Measurements from ENCODE around the gene PWWP2B. TPM values are rescaled to one million over a fixed set of nuclear protein-coding genes. Genes with fewer than 3 reads are reported as not detected.

PWWP2B gene
- total and polyA plus RNA-seq, 10 of the 15 experiments (the other 5 are each of a cell fraction or from before 2014, with no cell fraction given), result 0.04 to 0.87 (median 0.35) TPM; not detected in 4

- BruUV-seq (replicated peaks), result no TSS peak
- no peak for FAIRE-seq
- in situ Hi-C loops (cut with MboI), result no loop called here
- ChIA-PET RAD21 (ENCODE audit: unreplicated experiment) (no interaction called here), CTCF (no interaction called here), SMC1A (ENCODE audit: uncharacterized antibody, unreplicated experiment) (no interaction called here), POLR2A (no interaction called here)
- Histone ChIP-seq H3K27me3 (replicated peaks in 1 of 2; ENCODE audit: control insufficient read depth in 2 of 2, insufficient read depth in 2 of 2, low read length in 1 of 2) (no peaks in the 10 kb centered on the region), H3K9me3 (replicated peaks; ENCODE audit: control insufficient read depth, insufficient read depth, low read length) (no peaks in the 10 kb centered on the region), H4K20me1 (ENCODE audit: control insufficient read depth, insufficient read depth) (no peaks in the 10 kb centered on the region), H3K4me3 (no peak overlapping the region), H3K27ac (ENCODE audit: control insufficient read depth, insufficient read depth) (no peak overlapping the region), H3K4me2 (ENCODE audit: control insufficient read depth, insufficient read depth) (no peak overlapping the region), H3K9ac (ENCODE audit: control insufficient read depth, insufficient read depth, low read length) (no peak overlapping the region), H2AFZ (ENCODE audit: control insufficient read depth, low read depth, low read length) (no peak overlapping the region), H3K79me2 (ENCODE audit: control insufficient read depth, insufficient read depth, low read length) (no peaks in the 10 kb centered on the region), H3K4me1 (ENCODE audit: control insufficient read depth, insufficient read depth, low read length) (no peaks in the 10 kb centered on the region), H3K36me3 (ENCODE audit: control insufficient read depth in 2 of 2, insufficient read depth in 2 of 2, low read length in 1 of 2) (no peaks in the 10 kb centered on the region)
- TF ChIP-seq PML (IDR thresholded peaks at IDR 0.05; ENCODE audit: low read length) (no peak), KAT2A (conservative IDR thresholded peaks at IDR 0.05; ENCODE audit: control insufficient read depth, low read depth, low read length) (no peak), MAX (IDR thresholded peaks at IDR 0.05; ENCODE audit: low read depth, low read length) (no peak)
- no peak for DNase-seq (ENCODE audit: low read depth, low spot score)
- intact Hi-C loops (cut with micrococcal nuclease; ENCODE audit: unreplicated experiment), result no loop called here
- no peak for ATAC-seq
- 55% methylated on average over 25 of the region's 25 CpGs for WGBS (ENCODE audit: insufficient coverage, insufficient replicate concordance, low lambda C conversion rate, missing lambda C conversion rate)
Observed at GRCh38 chr10:132440791-132441565, 44.0 kb downstream of the PWWP2B start.

- Histone ChIP-seq H3K4me3 (no peak overlapping the region), H3K4me1 (ENCODE audit: control insufficient read depth, insufficient read depth, low read length) (peaks cover 5% of the 10 kb centered on the region), H3K9ac (ENCODE audit: control insufficient read depth, insufficient read depth, low read length) (no peak overlapping the region), H3K27me3 (replicated peaks in 1 of 2; ENCODE audit: control insufficient read depth in 2 of 2, insufficient read depth in 2 of 2, low read length in 1 of 2) (no peaks in the 10 kb centered on the region), H2AFZ (ENCODE audit: control insufficient read depth, low read depth, low read length) (no peak overlapping the region), H3K36me3 (ENCODE audit: control insufficient read depth in 2 of 2, insufficient read depth in 2 of 2, low read length in 1 of 2) (no peaks in the 10 kb centered on the region), H4K20me1 (ENCODE audit: control insufficient read depth, insufficient read depth) (no peaks in the 10 kb centered on the region), H3K4me2 (ENCODE audit: control insufficient read depth, insufficient read depth) (no peak overlapping the region), H3K79me2 (ENCODE audit: control insufficient read depth, insufficient read depth, low read length) (no peaks in the 10 kb centered on the region), H3K27ac (ENCODE audit: control insufficient read depth, insufficient read depth) (no peak overlapping the region), H3K9me3 (replicated peaks; ENCODE audit: control insufficient read depth, insufficient read depth, low read length) (no peaks in the 10 kb centered on the region)
- no peak for FAIRE-seq
- intact Hi-C loops (cut with micrococcal nuclease; ENCODE audit: unreplicated experiment), result no loop called here
- SMC1A ChIA-PET (ENCODE audit: uncharacterized antibody, unreplicated experiment), result no interaction called here
- 70% methylated on average over 19 of the region's 22 CpGs for WGBS (ENCODE audit: insufficient coverage, insufficient replicate concordance, low lambda C conversion rate, missing lambda C conversion rate)
- no peak for DNase-seq (ENCODE audit: low read depth, low spot score)
- CTCF ChIA-PET, result no interaction called here
- no peak for ATAC-seq
- POLR2A ChIA-PET, result no interaction called here
- BruUV-seq (replicated peaks), result no TSS peak
- in situ Hi-C loops (cut with MboI), result no loop called here
- TF ChIP-seq BCL3 (IDR thresholded peaks at IDR 0.05; ENCODE audit: borderline replicate concordance, insufficient read depth, low read depth, low read length, poor library complexity, severe bottlenecking) (peak; percentile 80), SMC3 (IDR thresholded peaks at IDR 0.05; ENCODE audit: borderline replicate concordance, low read length) (no peak), ATF3 (IDR thresholded peaks at IDR 0.05; ENCODE audit: borderline replicate concordance, extremely low read depth, low read depth, low read length) (no peak), PBX3 (IDR thresholded peaks at IDR 0.05; ENCODE audit: insufficient replicate concordance, low read depth, low read length) (peak; percentile 36), KAT2A (conservative IDR thresholded peaks at IDR 0.05; ENCODE audit: control insufficient read depth, low read depth, low read length) (no peak), NFYB (IDR thresholded peaks at IDR 0.05; ENCODE audit: insufficient read depth, low read depth, low read length) (no peak)
- RAD21 ChIA-PET (ENCODE audit: unreplicated experiment), result no interaction called here
Observed at GRCh38 chr10:132441818-132442524, 45.0 kb downstream of the PWWP2B start.
